ENCODE data around the gene IL4I1.

DNA sequence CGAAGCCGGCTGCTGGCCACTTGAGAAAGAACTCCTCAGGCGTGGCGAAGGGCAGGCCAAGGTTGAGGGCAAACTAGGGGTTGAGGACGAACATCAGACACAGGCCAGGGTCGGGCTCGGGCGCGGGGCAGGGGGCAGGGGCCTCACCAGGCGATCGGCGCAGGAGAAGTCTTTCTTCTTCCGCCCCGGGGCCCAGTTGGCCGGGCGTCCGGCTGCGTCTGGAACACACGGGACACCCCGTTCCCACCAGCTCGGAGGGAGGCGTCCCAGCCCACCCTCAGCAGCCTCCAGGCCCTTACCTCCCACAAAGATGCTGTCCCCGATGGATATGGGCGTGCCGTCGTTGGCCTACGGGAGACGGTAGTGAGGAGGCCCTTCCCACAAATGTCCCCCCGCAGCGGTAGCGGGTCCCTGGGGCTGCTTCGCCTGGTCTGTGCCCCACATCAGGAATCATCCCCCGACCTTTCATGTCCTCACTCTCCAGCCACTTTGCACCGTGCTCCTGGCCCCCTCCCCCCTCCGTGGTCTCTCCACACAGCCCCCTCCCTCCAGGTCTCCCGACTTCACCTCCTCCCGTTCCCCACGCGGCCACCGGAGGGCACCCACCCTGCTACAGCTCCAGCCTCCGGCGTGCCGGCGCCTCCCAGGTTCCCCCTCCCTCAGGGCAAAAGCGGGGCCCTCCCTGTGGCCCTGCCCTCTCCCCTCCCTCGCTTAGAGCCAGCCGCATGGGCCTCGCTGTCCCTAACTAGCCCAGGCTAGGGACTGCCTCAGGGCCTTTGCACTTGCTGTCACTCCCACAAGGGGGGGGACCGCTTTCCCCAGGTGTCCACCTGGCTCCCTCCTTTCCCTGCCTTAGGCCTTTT, 34.1 kb downstream of the IL4I1 start:
- TF ChIP-seq TAF1 (IDR thresholded peaks at IDR 0.05; ENCODE audit: low read depth) (no peak), CREB1 (IDR thresholded peaks at IDR 0.05; ENCODE audit: low read depth) (no peak), EGR1 (IDR thresholded peaks at IDR 0.05) (no peak), TEAD4 (IDR thresholded peaks at IDR 0.05) (no peak), EP300 (IDR thresholded peaks at IDR 0.05; ENCODE audit: borderline replicate concordance) (no peak), YY1 (IDR thresholded peaks at IDR 0.05; ENCODE audit: low read depth) (no peak), RAD21 (IDR thresholded peaks at IDR 0.05; ENCODE audit: low read depth) (no peak), USF1 (IDR thresholded peaks at IDR 0.05) (no peak)
- TF ChIP-seq, protein P1, sequence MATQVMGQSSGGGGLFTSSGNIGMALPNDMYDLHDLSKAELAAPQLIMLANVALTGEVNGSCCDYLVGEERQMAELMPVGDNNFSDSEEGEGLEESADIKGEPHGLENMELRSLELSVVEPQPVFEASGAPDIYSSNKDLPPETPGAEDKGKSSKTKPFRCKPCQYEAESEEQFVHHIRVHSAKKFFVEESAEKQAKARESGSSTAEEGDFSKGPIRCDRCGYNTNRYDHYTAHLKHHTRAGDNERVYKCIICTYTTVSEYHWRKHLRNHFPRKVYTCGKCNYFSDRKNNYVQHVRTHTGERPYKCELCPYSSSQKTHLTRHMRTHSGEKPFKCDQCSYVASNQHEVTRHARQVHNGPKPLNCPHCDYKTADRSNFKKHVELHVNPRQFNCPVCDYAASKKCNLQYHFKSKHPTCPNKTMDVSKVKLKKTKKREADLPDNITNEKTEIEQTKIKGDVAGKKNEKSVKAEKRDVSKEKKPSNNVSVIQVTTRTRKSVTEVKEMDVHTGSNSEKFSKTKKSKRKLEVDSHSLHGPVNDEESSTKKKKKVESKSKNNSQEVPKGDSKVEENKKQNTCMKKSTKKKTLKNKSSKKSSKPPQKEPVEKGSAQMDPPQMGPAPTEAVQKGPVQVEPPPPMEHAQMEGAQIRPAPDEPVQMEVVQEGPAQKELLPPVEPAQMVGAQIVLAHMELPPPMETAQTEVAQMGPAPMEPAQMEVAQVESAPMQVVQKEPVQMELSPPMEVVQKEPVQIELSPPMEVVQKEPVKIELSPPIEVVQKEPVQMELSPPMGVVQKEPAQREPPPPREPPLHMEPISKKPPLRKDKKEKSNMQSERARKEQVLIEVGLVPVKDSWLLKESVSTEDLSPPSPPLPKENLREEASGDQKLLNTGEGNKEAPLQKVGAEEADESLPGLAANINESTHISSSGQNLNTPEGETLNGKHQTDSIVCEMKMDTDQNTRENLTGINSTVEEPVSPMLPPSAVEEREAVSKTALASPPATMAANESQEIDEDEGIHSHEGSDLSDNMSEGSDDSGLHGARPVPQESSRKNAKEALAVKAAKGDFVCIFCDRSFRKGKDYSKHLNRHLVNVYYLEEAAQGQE (IDR thresholded peaks at IDR 0.05; ENCODE audit: low read depth): no peak

All from Ishikawa (cell line).